ENCODE measurements around the gene SHISAL1.

GRCh38 chr22:44245867-44246266 lies 66.9 kb downstream of the SHISAL1 start:
- TF ChIP-seq, protein P1, sequence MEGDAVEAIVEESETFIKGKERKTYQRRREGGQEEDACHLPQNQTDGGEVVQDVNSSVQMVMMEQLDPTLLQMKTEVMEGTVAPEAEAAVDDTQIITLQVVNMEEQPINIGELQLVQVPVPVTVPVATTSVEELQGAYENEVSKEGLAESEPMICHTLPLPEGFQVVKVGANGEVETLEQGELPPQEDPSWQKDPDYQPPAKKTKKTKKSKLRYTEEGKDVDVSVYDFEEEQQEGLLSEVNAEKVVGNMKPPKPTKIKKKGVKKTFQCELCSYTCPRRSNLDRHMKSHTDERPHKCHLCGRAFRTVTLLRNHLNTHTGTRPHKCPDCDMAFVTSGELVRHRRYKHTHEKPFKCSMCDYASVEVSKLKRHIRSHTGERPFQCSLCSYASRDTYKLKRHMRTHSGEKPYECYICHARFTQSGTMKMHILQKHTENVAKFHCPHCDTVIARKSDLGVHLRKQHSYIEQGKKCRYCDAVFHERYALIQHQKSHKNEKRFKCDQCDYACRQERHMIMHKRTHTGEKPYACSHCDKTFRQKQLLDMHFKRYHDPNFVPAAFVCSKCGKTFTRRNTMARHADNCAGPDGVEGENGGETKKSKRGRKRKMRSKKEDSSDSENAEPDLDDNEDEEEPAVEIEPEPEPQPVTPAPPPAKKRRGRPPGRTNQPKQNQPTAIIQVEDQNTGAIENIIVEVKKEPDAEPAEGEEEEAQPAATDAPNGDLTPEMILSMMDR (IDR thresholded peaks at IDR 0.05): no peak
- no peak for TF ChIP-seq POLR2AphosphoS5 (IDR thresholded peaks at IDR 0.05)
